Measurements from ENCODE around the gene DNHD1.
A peak's percentile ranks its signal among the peaks of the same experiment; 100 is the strongest.
"Not testable (repeated sequence)": the region's sequence is repeated elsewhere in the genome, so short reads cannot be mapped to it uniquely, and the experiment has no call there.

DNHD1 gene

GRCh38 chr11:6480299-6480914 is 16.7 kb upstream of the DNHD1 start:
- DNase-seq: no peak

- peak; percentile 96 for DNase-seq
Measured at GRCh38 chr11:6481012-6481923, 15.8 kb upstream of the DNHD1 start, which contains the start of the genes ARFIP2 and TIMM10B. Gene ARFIP2 (minus strand): TSS chr11:6481331. CDS start chr11:6480421, 910 bp downstream. Gene TIMM10B (plus strand): TSS chr11:6481501. CDS start chr11:6481517, 16 bp downstream.

- no peak for DNase-seq
Measured at GRCh38 chr11:6481924-6482275, 15.2 kb upstream of the DNHD1 start.

GRCh38 chr11:6482441-6482840 is 14.6 kb upstream of the DNHD1 start:
- DNase-seq: no peak

- DNase-seq: no peak
Measured at GRCh38 chr11:6483015-6483414, 14.1 kb upstream of the DNHD1 start.

- DNase-seq: no peak
Measured at GRCh38 chr11:6485661-6486060, 11.4 kb upstream of the DNHD1 start.

- no peak for DNase-seq
Measured at GRCh38 chr11:6486256-6486655, 10.8 kb upstream of the DNHD1 start.

- no peak for DNase-seq
Measured at GRCh38 chr11:6486938-6487337, 10.1 kb upstream of the DNHD1 start.

- DNase-seq: no peak
Measured at GRCh38 chr11:6488342-6488741, 8.7 kb upstream of the DNHD1 start.

GRCh38 chr11:6488821-6489220 is 8.3 kb upstream of the DNHD1 start:
- DNase-seq: no peak

- no peak for DNase-seq
Measured at GRCh38 chr11:6489306-6489705, 7.8 kb upstream of the DNHD1 start.

GRCh38 chr11:6498121-6498520 is 1.0 kb downstream of the DNHD1 start:
- DNase-seq: no peak

GRCh38 chr11:6498544-6498943 is 1.5 kb downstream of the DNHD1 start:
- no peak for DNase-seq

- DNase-seq: no peak
Measured at GRCh38 chr11:6502382-6502781, 5.3 kb downstream of the DNHD1 start.

- DNase-seq: no peak
Measured at GRCh38 chr11:6504166-6504565, 7.1 kb downstream of the DNHD1 start.

GRCh38 chr11:6505577-6506240 is 8.6 kb downstream of the DNHD1 start:
- DNase-seq: peak; percentile 11

- no peak for DNase-seq
Measured at GRCh38 chr11:6516865-6517264, 19.8 kb downstream of the DNHD1 start.

- no peak for DNase-seq
Measured at GRCh38 chr11:6520265-6520664, 23.2 kb downstream of the DNHD1 start.

GRCh38 chr11:6521946-6522345 is 24.9 kb downstream of the DNHD1 start:
- not testable (repeated sequence) for DNase-seq

- no peak for DNase-seq
Measured at GRCh38 chr11:6523253-6523652, 26.2 kb downstream of the DNHD1 start.

GRCh38 chr11:6526411-6527135 is 29.5 kb downstream of the DNHD1 start:
- no peak for DNase-seq

- DNase-seq: peak; percentile 16
Measured at GRCh38 chr11:6529266-6529665, 32.2 kb downstream of the DNHD1 start.

- DNase-seq: no peak
Measured at GRCh38 chr11:6530848-6531247, 33.8 kb downstream of the DNHD1 start.

Data from NCI-H526 treated with DMSO at 0.1 percent for 48 hours (cell line).